NCI-H2107 treated with DMSO at 0.1 percent for 48 hours (cell line): ENCODE results near the gene MYO1F.
"Not testable (repeated sequence)": the region's sequence is repeated elsewhere in the genome, so short reads cannot be mapped to it uniquely, and the experiment has no call there.

Experiments used
- DNase-seq: peaks from one replicate; lab custom pipeline; 2025; ENCODE audit not compliant: unreplicated experiment; lab: John Stamatoyannopoulos, UW

MYO1F gene

DNA sequence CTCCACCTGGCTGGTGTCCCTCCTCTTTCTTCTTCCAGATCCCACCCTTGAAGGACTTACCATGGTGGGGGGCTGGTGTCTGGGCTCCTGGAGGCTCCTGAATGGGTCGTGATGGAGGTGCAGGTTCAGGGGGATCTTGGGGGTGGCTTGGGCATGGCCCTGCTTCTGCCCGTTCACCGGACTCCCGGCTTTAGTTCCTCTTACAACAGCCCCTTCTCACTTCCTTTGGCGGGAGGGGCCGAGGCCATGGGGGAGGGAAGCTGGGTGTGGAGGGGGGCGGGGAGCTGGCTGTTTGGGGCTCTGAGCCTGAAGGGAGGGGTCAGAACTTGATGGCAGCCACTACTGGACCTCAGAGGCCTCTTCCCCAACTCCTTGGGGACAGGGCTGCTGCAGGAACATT is at the start of gene MYO1F:
Gene MYO1F (minus strand): TSS at position 196 of the 400 bp plus-strand sequence. CDS start 133 bp downstream, at position 63.
- no peak for DNase-seq

DNA sequence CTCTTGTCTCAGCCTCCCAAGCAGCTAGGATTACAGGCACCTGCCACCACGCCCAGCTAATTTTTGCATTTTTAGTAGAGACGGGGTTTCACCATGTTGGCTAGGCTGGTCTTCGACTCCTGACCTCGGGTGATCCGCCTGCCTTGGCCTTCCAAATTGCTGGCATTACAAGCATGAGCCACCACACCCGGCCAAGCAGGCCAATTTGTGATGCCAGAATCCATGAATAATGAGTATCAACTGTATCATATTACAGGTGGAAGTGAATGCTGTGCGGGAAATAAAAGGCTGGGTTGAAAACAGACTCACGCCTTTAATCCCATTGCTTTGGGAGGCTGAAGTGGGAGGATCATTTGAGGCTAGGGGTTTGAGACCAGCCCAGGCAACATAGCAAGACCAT is 49.6 kb upstream of the MYO1F start:
- no peak for DNase-seq

DNA sequence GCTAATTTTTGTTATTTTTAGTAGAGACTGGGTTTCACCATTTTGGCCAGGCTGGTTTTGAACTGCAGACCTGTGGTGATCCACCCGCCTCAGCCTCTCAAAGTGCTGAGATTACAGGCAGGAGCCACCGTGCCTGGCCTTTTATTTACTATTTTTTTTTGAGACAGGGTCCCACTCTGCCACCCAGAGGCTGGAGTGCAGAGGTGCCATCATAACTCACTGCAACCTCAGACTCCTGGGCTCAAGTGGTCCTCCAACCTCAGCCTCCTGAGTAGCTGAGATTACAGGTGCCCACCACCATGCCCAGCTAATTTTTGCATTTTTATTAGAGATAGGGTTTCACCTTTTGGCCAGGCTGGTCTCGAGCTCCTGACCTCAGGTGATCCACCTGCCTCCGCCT is 45.6 kb upstream of the MYO1F start:
- not testable (repeated sequence) for DNase-seq

DNA sequence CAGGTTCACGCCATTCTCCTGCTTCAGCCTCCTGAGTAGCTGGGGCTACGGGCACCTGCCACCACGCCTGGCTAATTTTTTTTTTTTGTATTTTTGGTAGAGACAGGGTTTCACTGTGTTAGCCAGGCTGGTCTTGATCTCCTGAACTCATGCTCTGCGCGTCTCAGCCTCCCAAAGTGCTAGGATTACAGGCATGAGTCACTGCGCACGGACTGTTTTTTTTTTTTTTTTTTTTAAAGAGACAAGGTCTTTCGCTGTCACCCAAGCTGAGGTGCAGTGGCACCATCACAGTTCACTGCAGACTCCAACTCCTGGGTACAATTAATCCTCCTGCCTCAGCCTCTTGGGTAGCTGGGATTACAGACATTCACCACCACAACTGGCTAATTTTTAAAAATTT is 41.5 kb upstream of the MYO1F start:
- no peak for DNase-seq

DNA sequence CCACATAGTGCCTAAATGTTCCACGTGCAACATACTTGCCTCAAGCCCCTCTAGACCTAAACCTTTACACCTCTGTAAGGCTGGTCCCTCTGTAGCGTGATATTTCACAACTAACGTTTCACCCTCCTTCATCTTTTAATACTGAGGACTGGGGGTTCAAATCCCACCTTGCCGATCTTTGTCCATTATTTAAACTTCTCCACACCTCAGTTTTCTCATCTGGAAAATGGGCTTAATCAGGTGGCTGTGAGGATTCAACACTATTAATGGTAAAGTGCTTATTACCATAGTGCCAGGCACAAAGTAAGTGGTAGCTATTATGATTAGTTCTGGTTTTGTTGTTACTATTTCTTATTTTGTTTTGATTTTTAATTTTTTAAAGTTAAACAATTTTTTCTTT is 40.7 kb upstream of the MYO1F start:
- no peak for DNase-seq

DNA sequence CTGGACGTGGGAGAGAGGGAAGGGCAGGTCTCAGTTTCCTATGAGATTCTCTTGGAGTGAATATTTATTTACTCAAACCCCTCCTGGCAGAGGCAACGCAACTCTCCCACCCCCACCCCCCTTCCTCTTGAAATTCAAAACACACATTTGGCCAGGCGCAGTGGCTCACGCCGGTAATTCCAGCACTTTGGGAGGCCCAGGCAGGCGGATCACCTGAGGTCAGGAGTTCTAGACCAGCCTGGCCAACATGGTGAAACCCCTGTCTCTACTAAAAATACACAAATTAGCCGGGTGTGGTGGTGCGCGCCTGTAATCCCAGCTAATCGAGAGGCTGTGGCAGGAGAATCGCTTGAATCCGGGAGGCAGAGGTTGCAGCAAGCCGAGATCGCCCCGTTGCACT is 40.1 kb upstream of the MYO1F start:
- DNase-seq, result not testable (repeated sequence)

DNA sequence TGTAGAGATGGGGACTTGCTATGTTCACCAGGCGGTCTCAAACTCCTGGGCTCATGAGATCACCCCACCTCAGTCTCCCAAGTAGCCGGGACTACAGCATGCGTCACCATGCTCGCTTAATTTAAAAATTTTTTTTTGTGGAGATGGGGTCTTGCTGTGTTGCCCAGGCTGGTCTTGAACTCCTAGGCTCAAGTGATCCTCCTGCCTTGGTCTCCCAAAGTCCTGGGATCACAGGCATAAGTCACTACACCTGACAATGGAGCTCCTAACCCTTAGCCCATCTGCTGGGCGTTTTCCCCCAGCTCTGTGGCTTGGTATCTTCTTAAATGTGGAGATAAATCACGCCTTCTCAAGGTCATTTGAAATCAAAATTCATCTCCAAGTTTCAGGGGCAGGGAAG is 39.6 kb upstream of the MYO1F start:
- no peak for DNase-seq

DNA sequence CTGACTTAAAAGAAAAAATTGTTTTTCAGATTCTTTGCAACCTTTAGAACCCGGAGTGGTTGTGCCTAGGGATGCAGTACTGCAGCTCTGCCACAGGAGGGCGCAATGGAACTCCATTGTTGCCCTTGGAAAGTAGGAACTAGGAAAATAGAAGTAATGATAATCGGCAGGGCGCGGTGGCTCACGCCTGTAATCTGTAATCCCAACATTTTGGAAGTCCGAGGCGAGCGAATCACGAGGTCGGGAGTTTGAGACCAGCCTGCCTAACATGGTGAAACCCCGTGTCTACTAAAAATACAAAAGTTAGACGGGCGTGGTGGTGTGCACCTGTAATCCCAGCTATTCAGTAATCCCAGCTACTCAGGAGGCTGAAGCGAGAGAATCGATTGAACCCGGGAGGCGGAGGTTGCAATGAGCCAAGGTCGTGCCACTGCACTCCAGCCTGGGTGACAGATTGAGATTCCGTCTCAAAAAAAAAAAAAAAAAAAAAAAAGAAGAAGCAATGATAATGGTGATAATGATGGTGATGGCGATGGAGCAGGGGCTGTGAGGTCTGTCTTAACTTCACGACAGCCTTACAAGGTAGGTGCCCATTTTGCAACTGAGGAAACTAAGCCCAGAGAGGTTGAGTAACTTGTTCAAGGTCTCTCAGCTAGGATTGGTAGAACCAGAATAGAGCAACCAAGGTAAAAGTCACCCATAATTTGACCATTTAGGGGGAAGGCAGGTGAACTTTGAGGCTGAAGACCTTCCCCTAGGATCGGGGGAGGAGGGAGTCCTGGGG is 38.8 kb upstream of the MYO1F start:
- peak; percentile 1 for DNase-seq

DNA sequence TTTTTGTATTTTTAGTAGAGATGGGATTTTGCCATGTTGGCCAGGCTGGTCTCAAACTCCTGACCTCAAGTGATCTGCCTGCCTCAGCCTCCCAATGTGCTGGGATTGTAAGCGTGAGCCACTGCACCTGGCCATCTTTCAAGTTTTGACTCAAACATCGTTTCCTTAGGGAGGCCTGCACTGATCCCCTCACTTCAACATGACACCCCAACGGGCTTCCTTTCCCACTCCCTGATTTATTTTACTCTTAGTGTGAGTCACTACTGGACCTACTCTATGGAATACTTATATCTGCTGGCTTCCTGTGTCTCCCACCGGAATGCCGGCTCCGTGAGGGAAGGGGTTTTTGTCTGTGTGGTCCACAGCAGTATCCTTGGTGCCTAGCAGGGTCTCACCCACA is 37.8 kb upstream of the MYO1F start:
- DNase-seq, result no peak

DNA sequence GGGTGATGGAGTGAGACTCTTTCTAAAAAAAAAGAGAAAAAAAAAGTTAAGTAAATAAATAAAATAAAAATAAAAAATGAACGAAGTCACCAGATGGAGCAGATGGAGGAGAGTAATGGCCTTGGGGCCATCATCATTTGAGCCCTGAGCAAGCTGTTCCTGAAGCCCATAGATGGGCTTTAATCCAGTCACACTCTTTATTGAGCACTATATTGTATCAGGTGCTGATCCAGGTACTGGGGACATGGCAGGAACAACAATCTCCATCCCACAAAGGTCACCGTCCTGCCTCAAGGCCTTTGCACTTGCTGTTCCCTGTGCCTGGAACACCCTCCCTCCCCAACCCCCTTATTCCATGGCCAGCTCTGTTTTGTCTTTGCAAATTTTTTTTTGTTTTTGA is 37.2 kb upstream of the MYO1F start:
- DNase-seq, result no peak

DNA sequence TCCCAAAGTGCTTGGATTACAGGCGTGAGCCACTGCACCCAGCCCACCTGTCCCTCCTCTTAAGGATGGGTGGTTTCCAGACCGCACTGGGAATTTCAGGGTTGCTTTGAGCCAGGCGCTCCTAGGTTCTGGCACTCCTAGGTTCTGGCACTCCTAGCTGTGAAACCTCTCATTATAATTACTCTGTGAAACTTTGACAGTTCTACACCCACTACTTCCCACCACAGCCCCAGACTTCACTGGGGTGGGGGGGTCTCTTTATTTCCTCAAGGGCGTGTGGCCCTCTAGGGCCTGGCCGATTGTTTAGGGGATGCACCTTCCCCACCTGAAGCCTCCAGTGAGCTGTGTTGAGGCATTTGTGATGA is 35.5 kb upstream of the MYO1F start:
- DNase-seq, result no peak

DNA sequence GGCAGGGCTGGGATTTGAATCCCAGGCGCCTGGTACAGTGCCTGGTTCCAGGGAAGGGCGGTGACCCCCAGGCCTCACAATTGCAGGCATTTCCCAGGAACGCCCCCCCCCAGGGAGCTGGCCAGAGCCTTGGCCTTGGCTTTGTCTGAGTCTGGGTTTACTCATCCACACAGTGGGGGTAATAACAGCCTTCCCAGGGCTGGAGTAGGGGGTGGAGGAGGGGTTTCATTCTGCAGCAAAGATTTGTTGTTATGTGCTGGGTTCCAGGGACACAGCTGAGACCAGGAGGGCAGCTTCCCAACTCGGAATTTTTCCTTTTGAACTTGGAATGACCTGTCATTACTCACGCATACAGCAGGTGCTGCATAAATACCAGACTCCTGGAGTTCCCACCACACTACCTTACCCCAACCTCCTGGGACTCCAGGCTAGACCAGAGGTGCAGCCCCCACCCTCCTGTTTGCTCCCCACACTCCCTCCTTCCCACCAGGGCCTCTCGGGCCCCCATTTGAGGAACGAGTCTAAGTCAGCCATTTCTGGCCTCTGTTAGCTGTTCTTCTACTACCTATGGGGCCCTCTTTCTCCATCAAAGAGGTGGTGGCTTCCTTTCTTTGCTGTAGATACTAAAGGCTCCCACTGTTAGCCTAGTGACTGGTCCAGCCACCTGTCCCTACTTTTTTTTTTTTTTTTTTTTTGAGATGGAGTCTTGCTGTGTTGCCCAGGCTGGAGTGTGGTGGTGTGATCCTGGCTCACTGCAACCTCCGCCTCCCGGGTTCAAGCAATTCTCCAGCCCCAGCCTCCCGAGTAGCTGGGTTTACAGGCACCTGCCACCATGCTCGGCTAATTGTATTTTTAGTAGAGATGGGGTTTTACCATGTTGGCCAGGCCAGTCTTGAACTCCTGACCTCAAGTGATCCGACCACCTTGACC is 34.9 kb upstream of the MYO1F start:
- no peak for DNase-seq

DNA sequence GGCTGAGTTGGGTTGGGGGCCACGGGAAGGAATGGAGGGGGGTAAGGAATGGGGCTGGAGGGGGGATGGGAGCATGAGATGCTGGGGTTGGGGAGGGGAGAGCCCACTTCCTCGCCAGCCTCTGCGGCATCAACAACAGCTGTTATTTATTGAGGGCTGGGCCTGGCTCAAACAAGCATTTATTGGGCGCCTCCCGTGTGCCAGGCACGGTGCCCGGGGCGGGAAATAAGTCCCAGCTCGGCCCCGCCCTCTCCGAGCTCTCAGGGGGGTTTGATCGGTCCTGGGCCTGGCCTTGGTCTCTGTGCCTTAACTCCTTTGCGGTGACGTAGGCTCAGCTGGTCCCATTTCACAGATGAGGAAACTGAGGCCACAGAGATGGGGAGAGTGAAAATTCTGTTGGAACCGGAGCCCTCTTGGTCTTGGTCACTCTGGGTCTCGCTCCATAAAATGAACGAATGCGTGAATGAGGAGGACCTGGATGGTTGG is 34.2 kb upstream of the MYO1F start:
- DNase-seq, result no peak

DNA sequence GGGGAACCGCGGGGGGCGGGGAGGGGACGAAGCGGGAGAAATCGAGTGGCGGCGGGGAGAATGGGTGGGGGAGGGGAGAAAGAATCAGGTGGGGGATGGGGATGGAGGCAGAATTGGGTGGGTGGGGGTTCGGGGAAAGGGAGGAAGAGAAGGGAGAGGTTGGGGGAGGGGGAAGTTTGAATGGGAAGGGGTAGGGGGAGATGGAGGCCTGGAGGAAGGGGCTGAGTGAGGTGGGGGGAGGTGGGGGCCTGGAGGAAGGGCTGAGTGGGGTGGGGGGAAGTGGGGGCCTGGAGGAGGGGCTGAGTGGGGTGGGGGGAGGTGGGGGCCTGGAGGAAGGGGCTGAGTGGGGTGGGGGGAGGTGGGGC is 33.7 kb upstream of the MYO1F start:
- no peak for DNase-seq

DNA sequence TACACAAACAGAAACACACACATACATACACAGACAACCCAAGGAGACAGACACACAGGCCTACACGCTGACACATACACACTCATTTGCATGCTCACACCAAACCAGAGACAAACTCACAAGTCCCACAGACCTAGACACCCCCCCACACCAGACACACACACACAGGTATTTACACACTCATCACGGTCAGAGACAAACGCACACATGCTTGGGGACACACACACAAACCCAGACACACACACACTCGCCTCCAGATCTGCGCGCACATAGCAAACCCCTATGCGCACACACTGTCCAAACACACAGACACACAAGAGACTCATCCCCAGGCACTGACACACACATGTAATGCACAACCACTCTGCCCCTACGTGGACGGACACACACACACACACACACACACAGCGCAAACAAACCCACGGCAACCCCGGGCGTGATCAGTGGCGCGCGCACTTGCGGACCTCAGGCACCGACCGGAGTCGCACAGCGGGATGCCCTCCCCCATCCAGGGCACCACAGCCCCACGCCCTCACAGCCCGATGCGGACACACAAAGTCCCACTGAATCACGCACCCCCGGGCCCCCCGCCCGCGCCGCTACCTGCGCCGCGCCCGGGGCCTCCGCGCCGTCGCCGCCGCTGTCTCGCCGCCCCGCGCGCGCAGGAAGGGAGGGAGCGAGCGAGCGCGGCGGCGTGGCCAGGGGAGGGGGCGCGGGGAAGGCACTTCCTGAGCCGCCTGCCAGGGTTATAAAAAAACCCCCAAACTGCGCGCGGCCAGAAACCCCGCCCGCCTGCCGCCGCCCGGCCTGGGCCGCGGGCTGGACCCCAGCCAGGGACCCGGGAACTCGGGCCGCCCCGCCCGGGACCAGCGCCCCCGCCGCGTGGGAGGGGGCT is 33.0 kb upstream of the MYO1F start, which contains the start of gene ADAMTS10:
Gene ADAMTS10 (minus strand): TSS at position 675 of the 895 bp plus-strand sequence. CDS start 5,005 bp downstream, outside the sequence.
- no peak for DNase-seq

DNA sequence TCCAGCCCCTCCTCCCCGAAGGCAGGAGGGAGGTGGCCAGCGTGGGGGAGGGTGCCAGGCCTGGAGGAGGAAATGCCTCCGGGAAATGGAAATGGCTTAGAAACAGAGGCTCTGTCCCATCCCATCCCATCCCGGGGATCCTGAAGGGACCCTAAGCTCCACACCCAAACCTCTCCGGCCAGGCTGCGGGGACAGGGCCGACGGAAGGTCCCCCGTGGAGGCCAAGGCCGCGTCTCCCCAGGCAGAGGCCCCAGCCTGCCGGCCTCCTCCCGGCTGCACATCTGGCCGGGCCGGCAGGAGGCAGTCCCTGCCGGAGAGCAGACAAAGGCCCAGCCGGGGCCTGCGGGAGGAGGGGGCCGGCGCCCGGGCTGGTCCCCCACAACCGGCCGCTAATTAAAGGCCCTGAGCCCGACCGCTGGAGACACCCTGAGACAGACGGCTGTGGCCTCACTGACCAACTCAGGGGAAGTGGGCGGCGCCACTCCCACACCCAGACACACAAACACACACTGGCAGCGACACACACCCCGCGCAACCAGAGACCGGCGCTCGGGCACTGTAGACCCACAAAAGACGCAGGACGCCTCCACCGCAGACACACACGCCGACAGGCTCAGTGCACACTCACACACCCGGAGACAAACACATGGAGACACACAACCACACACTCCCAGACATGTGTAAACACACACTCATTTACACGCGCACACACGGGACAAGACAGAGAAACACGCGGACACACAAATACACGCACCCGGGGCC is 32.2 kb upstream of the MYO1F start:
- no peak for DNase-seq

DNA sequence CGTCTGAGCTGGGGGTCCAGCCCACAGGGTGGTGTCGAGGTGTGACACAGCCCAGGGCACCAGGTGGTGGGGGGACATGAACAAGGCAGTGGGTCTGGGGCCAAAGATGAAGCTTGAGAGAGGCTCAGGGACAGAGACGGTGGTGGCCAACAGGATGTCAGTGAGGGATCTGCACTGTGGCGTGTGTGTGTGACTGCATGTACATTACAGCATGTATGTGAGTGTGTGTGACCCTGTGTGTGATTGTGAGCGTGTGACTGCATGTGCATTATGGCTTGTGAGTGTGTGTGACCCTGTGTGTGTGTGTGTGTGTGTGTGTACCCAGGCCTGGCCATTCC is 31.7 kb upstream of the MYO1F start:
- DNase-seq, result no peak

DNA sequence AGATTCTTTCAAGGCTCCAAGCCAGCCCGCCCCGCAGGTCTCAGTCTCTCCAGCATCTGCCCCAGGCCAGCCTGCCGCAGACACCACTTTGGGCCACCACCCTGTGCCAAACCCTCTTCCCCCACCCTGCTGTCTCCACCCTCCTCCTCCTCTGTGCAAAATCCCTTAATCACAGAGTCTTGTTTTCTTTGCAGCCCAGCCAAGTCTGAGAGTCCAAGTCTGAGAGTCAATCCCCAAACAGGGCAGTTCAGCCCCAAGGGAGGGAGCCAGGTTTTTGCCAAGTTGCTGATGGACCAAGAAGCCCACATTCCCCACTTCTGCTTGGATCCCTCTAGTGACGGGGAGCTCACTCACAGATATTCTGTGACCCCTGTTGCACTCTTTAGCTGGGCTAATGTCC is 30.1 kb upstream of the MYO1F start:
- DNase-seq, result no peak

DNA sequence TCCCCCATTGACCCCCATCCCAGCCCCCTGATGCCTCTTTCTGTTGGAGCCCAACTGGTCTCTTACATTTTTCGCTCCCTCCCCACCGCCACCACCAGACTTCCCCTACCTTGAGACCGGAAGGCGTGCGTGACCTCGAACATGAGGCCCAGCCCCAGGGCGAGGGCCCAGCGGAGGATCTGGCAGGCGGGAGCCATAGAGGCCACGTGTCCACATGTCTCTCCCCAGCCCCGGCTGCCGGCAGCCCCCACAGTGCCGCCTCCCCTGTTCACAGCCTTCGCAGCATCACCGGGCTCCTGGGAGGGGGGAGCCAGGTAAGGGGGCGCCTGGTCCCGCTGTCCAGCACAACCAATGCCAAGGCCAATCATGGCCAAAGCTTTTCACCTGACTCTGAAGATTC is 28.3 kb upstream of the MYO1F start:
- no peak for DNase-seq

DNA sequence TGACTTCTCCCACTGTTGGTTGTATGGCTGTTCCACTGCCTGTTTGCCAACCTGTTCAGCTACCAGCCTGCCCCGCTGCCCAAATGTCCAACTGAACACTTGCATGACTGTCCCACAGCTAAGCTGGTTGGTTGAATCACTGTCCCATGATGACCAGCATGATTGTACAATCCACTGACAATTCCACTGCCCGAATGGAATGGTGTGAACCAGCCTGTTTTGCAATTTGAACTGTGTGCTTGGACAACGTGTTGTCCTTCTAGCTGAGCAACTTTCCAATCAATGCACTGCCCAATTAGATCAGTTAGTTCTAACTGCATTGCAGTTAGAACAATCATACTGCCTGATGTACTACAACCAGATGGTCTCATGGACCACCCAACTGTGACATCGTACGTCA is 24.6 kb upstream of the MYO1F start:
- DNase-seq, result no peak
